ENCODE results near the gene PARD3.

PARD3 gene

GRCh38 chr10:34473174-34474008, 341.7 kb downstream of the PARD3 start:
- Histone ChIP-seq H3K36me3 (ENCODE audit: control insufficient read depth, low read depth, low read length) (no peaks in the 10 kb centered on the region), H3K9me3 (ENCODE audit: control insufficient read depth, low read depth, low read length) (no peaks in the 10 kb centered on the region), H3K27ac (ENCODE audit: low read length) (no peak overlapping the region)

GRCh38 chr10:34470307-34470706, 344.8 kb downstream of the PARD3 start:
- Histone ChIP-seq H3K27me3 (ENCODE audit: control insufficient read depth, insufficient read depth, low read length) (no peaks in the 10 kb centered on the region), H3K4me1 (ENCODE audit: control insufficient read depth, low read depth, low read length) (no peaks in the 10 kb centered on the region), H3K36me3 (ENCODE audit: control insufficient read depth, low read depth, low read length) (no peaks in the 10 kb centered on the region), H3K9ac (ENCODE audit: low read length) (no peak overlapping the region), H3K9me3 (ENCODE audit: control insufficient read depth, low read depth, low read length) (no peaks in the 10 kb centered on the region), H3K27ac (ENCODE audit: low read length) (no peak overlapping the region), H3K4me3 (ENCODE audit: low read length) (no peak overlapping the region)

More at GRCh38 chr10:34473174-34474008, 341.7 kb downstream of the PARD3 start:
- H3K4me3 ChIP-seq (ENCODE audit: low read length) = no peak overlapping the region
- H3K9ac ChIP-seq (ENCODE audit: low read length) = no peak overlapping the region
- no peaks in the 10 kb centered on the region for H3K27me3 ChIP-seq (ENCODE audit: control insufficient read depth, insufficient read depth, low read length)
- H3K4me1 ChIP-seq (ENCODE audit: control insufficient read depth, low read depth, low read length) = no peaks in the 10 kb centered on the region

DNA sequence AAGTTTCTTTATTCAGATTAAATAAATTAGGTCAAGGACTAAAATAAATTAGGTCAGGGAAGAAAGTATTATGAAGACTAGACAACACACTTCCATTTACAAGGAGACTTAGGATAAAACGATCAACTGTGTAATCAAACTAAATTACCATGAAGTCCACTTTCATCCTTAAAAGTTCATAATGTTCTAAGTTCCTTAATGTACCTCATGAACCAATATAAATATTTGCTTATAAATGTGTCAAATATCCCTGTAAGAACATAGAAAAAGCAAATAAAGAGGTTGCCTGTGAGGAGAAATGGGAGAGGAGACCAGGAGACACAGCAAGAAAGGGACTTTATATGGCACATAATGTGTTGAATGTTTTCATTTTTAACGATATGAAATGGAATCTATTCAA, 345.6 kb downstream of the PARD3 start:
- H3K27ac ChIP-seq (ENCODE audit: low read length) = no peak overlapping the region
- no peaks in the 10 kb centered on the region for H3K9me3 ChIP-seq (ENCODE audit: control insufficient read depth, low read depth, low read length)
- no peaks in the 10 kb centered on the region for H3K4me1 ChIP-seq (ENCODE audit: control insufficient read depth, low read depth, low read length)
- H3K36me3 ChIP-seq (ENCODE audit: control insufficient read depth, low read depth, low read length) = no peaks in the 10 kb centered on the region
- no peaks in the 10 kb centered on the region for H3K27me3 ChIP-seq (ENCODE audit: control insufficient read depth, insufficient read depth, low read length)
- H3K4me3 ChIP-seq (ENCODE audit: low read length) = no peak overlapping the region
- no peak overlapping the region for H3K9ac ChIP-seq (ENCODE audit: low read length)

- no peak overlapping the region for H3K9ac ChIP-seq (ENCODE audit: low read length)
- H3K36me3 ChIP-seq (ENCODE audit: control insufficient read depth, low read depth, low read length) = no peaks in the 10 kb centered on the region
- no peaks in the 10 kb centered on the region for H3K4me1 ChIP-seq (ENCODE audit: control insufficient read depth, low read depth, low read length)
- H3K27me3 ChIP-seq (ENCODE audit: control insufficient read depth, insufficient read depth, low read length) = no peaks in the 10 kb centered on the region
- no peak overlapping the region for H3K4me3 ChIP-seq (ENCODE audit: low read length)
- no peaks in the 10 kb centered on the region for H3K9me3 ChIP-seq (ENCODE audit: control insufficient read depth, low read depth, low read length)
- no peak overlapping the region for H3K27ac ChIP-seq (ENCODE audit: low read length)
Measured at GRCh38 chr10:34467902-34468301, 347.2 kb downstream of the PARD3 start.

DNA sequence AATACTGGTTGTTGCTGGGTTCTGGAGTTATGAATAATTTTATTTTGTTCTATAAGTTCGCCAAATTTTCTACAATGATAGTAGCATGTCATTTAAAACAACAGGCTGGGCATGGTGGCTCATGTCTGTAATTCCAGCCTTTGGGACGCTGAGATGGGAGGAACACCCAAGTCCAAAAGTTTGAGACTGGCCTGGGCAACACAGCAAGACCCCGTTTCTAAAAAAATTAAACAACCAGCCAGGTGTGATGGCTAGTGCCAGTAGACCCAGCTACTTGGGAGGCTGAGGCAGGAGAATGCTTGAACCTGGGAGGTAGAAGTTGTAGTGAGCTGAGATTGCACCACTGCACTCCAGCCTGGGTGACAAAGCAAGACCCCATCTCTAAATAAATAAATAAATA, 347.7 kb downstream of the PARD3 start:
- Histone ChIP-seq H3K9ac (ENCODE audit: low read length) (no peak overlapping the region), H3K4me3 (ENCODE audit: low read length) (no peak overlapping the region), H3K4me1 (ENCODE audit: control insufficient read depth, low read depth, low read length) (no peaks in the 10 kb centered on the region), H3K27me3 (ENCODE audit: control insufficient read depth, insufficient read depth, low read length) (no peaks in the 10 kb centered on the region), H3K36me3 (ENCODE audit: control insufficient read depth, low read depth, low read length) (no peaks in the 10 kb centered on the region), H3K9me3 (ENCODE audit: control insufficient read depth, low read depth, low read length) (no peaks in the 10 kb centered on the region), H3K27ac (ENCODE audit: low read length) (no peak overlapping the region)

GRCh38 chr10:34465678-34466077, 349.4 kb downstream of the PARD3 start:
- H3K4me1 ChIP-seq (ENCODE audit: control insufficient read depth, low read depth, low read length) = no peaks in the 10 kb centered on the region
- H3K9me3 ChIP-seq (ENCODE audit: control insufficient read depth, low read depth, low read length) = no peaks in the 10 kb centered on the region
- H3K36me3 ChIP-seq (ENCODE audit: control insufficient read depth, low read depth, low read length) = no peaks in the 10 kb centered on the region
- no peak overlapping the region for H3K27ac ChIP-seq (ENCODE audit: low read length)
- H3K27me3 ChIP-seq (ENCODE audit: control insufficient read depth, insufficient read depth, low read length) = no peaks in the 10 kb centered on the region
- no peak overlapping the region for H3K9ac ChIP-seq (ENCODE audit: low read length)
- no peak overlapping the region for H3K4me3 ChIP-seq (ENCODE audit: low read length)

GRCh38 chr10:34464591-34464990, 350.5 kb downstream of the PARD3 start:
- Histone ChIP-seq H3K36me3 (ENCODE audit: control insufficient read depth, low read depth, low read length) (no peaks in the 10 kb centered on the region), H3K27me3 (ENCODE audit: control insufficient read depth, insufficient read depth, low read length) (no peaks in the 10 kb centered on the region), H3K9ac (ENCODE audit: low read length) (no peak overlapping the region), H3K4me3 (ENCODE audit: low read length) (no peak overlapping the region), H3K4me1 (ENCODE audit: control insufficient read depth, low read depth, low read length) (no peaks in the 10 kb centered on the region), H3K27ac (ENCODE audit: low read length) (no peak overlapping the region), H3K9me3 (ENCODE audit: control insufficient read depth, low read depth, low read length) (no peaks in the 10 kb centered on the region)

- no peak overlapping the region for H3K9ac ChIP-seq (ENCODE audit: low read length)
- H3K27ac ChIP-seq (ENCODE audit: low read length) = no peak overlapping the region
- H3K4me3 ChIP-seq (ENCODE audit: low read length) = no peak overlapping the region
- H3K27me3 ChIP-seq (ENCODE audit: control insufficient read depth, insufficient read depth, low read length) = no peaks in the 10 kb centered on the region
- H3K9me3 ChIP-seq (ENCODE audit: control insufficient read depth, low read depth, low read length) = no peaks in the 10 kb centered on the region
- no peaks in the 10 kb centered on the region for H3K4me1 ChIP-seq (ENCODE audit: control insufficient read depth, low read depth, low read length)
- H3K36me3 ChIP-seq (ENCODE audit: control insufficient read depth, low read depth, low read length) = no peaks in the 10 kb centered on the region
Measured at GRCh38 chr10:34464000-34464399, 351.1 kb downstream of the PARD3 start.

DNA sequence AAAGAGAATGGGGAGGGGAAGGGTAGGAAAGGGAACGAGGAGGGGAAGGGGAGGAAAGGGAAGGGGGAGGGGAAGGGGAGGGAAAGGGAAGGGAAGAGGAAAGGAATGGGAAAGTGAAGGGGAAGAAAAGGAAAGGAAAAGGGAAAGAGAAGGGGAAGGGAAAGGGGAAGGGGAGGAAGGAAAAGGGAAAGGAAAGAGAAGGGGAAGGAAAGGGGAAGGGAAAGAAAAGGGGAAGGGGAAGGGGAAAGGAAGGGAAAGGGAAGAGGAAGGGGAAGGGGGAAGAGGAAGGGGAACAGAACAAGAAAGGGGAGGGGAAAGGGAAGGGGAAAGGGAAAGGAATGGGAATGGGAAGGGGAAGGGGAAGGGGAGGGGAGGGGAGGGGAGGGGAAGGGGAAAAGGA, 352.1 kb downstream of the PARD3 start:
- Histone ChIP-seq H3K4me1 (ENCODE audit: control insufficient read depth, low read depth, low read length) (no peaks in the 10 kb centered on the region), H3K36me3 (ENCODE audit: control insufficient read depth, low read depth, low read length) (no peaks in the 10 kb centered on the region), H3K4me3 (ENCODE audit: low read length) (no peak overlapping the region), H3K9me3 (ENCODE audit: control insufficient read depth, low read depth, low read length) (no peaks in the 10 kb centered on the region), H3K9ac (ENCODE audit: low read length) (no peak overlapping the region), H3K27ac (ENCODE audit: low read length) (no peak overlapping the region), H3K27me3 (ENCODE audit: control insufficient read depth, insufficient read depth, low read length) (no peaks in the 10 kb centered on the region)

GRCh38 chr10:34462056-34462455, 353.0 kb downstream of the PARD3 start:
- H3K4me1 ChIP-seq (ENCODE audit: control insufficient read depth, low read depth, low read length) = no peaks in the 10 kb centered on the region
- no peaks in the 10 kb centered on the region for H3K36me3 ChIP-seq (ENCODE audit: control insufficient read depth, low read depth, low read length)
- no peaks in the 10 kb centered on the region for H3K9me3 ChIP-seq (ENCODE audit: control insufficient read depth, low read depth, low read length)
- no peak overlapping the region for H3K4me3 ChIP-seq (ENCODE audit: low read length)
- no peaks in the 10 kb centered on the region for H3K27me3 ChIP-seq (ENCODE audit: control insufficient read depth, insufficient read depth, low read length)
- no peak overlapping the region for H3K9ac ChIP-seq (ENCODE audit: low read length)
- H3K27ac ChIP-seq (ENCODE audit: low read length) = no peak overlapping the region

- H3K9me3 ChIP-seq (ENCODE audit: control insufficient read depth, low read depth, low read length) = no peaks in the 10 kb centered on the region
- peaks cover 6% of the 10 kb centered on the region for H3K4me1 ChIP-seq (ENCODE audit: control insufficient read depth, low read depth, low read length)
- no peak overlapping the region for H3K4me3 ChIP-seq (ENCODE audit: low read length)
- no peaks in the 10 kb centered on the region for H3K27me3 ChIP-seq (ENCODE audit: control insufficient read depth, insufficient read depth, low read length)
- no peak overlapping the region for H3K27ac ChIP-seq (ENCODE audit: low read length)
- no peak overlapping the region for H3K9ac ChIP-seq (ENCODE audit: low read length)
- H3K36me3 ChIP-seq (ENCODE audit: control insufficient read depth, low read depth, low read length) = no peaks in the 10 kb centered on the region
Measured at GRCh38 chr10:34454590-34455261, 360.4 kb downstream of the PARD3 start.

DNA sequence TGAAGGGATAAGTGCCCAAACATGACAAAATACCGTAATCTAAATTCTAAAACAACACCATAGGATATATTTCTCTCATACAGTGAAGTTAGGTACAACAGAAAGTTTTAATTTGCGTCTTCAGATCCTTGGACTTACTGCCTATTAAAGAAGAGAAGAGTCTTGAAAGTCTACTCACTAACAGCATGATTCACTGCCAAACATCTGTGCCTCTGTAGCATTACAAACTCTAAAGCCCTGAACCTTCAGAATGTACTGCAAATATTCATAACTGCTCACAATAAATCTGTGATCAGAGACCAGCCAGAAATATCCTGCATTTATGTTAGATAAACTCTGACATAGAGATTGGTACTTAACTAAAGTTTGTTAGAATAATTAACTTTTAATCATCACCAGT, 365.3 kb downstream of the PARD3 start:
- Histone ChIP-seq H3K9me3 (ENCODE audit: control insufficient read depth, low read depth, low read length) (no peaks in the 10 kb centered on the region), H3K36me3 (ENCODE audit: control insufficient read depth, low read depth, low read length) (no peaks in the 10 kb centered on the region), H3K4me3 (ENCODE audit: low read length) (no peak overlapping the region), H3K4me1 (ENCODE audit: control insufficient read depth, low read depth, low read length) (peaks cover 3% of the 10 kb centered on the region), H3K9ac (ENCODE audit: low read length) (no peak overlapping the region), H3K27me3 (ENCODE audit: control insufficient read depth, insufficient read depth, low read length) (no peaks in the 10 kb centered on the region), H3K27ac (ENCODE audit: low read length) (no peak overlapping the region)

All from iPS-18a (cell line).